Activated CD4-positive, alpha-beta memory T cell treated with anti-CD3 and anti-CD28 coated beads, Interleukin-2, amount 10 ng/mL, durations not matched to agents 7 days and 5 days (primary cell): ENCODE measurements around the gene NUDT2. TPM values are rescaled to one million over a fixed set of nuclear protein-coding genes. Genes with fewer than 3 reads are reported as not detected.
"Not testable (repeated sequence)": the region's sequence is repeated elsewhere in the genome, so short reads cannot be mapped to it uniquely, and the experiment has no call there.

Experiments
- CTCF ChIA-PET: fragments of 350-600 bp; sonication (Branson Sonifier 250); formaldehyde crosslinking; loops from one replicate; lab custom pipeline; 2021; ENCODE audit warnings: antibody characterized with exemption, inconsistent platforms; lab: Charles Lee
- POLR2A ChIA-PET: fragments of 350-600 bp; sonication (Branson Sonifier 250); formaldehyde crosslinking; loops from one replicate; lab custom pipeline; 2021; ENCODE audit warnings: antibody characterized with exemption; lab: Charles Lee
- DNase-seq: peaks from one replicate; pipeline ENCODE4 v3.0.0-alpha.2; 2020
- H3K27ac Mint-ChIP-seq: one replicate; pipeline ENCODE4 v1.8.0; 2021; ENCODE audit warnings: mild to moderate bottlenecking, mixed read lengths
- H3K27me3 Mint-ChIP-seq: one replicate; pipeline ENCODE4 v1.8.0; 2021; ENCODE audit warnings: mixed read lengths
- H3K36me3 Mint-ChIP-seq: one replicate; pipeline ENCODE4 v1.8.0; 2021; ENCODE audit warnings: low read depth, mixed read lengths
- H3K4me1 Mint-ChIP-seq: one replicate; pipeline ENCODE4 v1.8.0; 2021; ENCODE audit warnings: mixed read lengths
- H3K4me3 Mint-ChIP-seq: one replicate; pipeline ENCODE4 v1.8.0; 2021; ENCODE audit warnings: mild to moderate bottlenecking, mixed read lengths
- H3K9me3 Mint-ChIP-seq: one replicate; pipeline ENCODE4 v1.8.0; 2021; ENCODE audit warnings: mixed read lengths
- total RNA-seq, 2 experiments: library from RNA; stranded (reverse); gene quantifications; one replicate each; pipeline ENCODE4 v1.2.3, GENCODE V29; 2021

Gene NUDT2
- total RNA-seq, 2 experiments from 2014 or later, result 33.3 to 35.0 TPM

- DNase-seq, result no peak
- Mint-ChIP-seq H3K36me3 (peaks cover 21% of the 10 kb centered on the region), H3K4me3 (no peak overlapping the region), H3K27ac (no peak overlapping the region), H3K27me3 (no peaks in the 10 kb centered on the region), H3K4me1 (peaks cover 11% of the 10 kb centered on the region), H3K9me3 (peaks cover 4% of the 10 kb centered on the region)
- ChIA-PET CTCF (interaction anchor here (1.2 kb wide), 1 partner anchor 11 kb away, joined by 4 read pairs; the partner anchor contains the start of gene MYORG), POLR2A (no interaction called here)
Measured at GRCh38 chr9:34365282-34365681, 35.9 kb downstream of the NUDT2 start.

DNA sequence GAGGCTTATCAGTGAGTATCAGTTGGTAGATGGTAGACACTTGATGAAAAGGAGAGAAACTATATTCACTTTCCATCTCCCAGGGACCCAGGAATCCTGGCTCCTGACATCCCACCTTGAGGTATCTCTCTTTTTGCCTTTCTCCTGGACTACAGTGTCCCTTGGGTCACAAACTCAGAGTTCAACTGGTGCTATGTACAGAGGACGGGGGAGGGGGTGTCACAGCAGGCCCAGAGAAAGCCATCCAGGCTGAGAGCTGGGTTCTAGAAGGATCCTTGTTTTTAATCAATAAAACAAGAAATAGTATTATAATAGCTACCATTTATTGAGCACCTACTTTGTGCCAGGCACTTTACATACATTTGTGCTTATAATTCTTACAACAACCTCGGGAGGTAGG lies 37.0 kb downstream of the NUDT2 start:
- Mint-ChIP-seq H3K4me1 (peaks cover 11% of the 10 kb centered on the region), H3K36me3 (peaks cover 30% of the 10 kb centered on the region), H3K9me3 (peaks cover 4% of the 10 kb centered on the region), H3K27me3 (no peaks in the 10 kb centered on the region), H3K4me3 (no peak overlapping the region), H3K27ac (no peak overlapping the region)
- CTCF ChIA-PET, result no interaction called here
- POLR2A ChIA-PET, result no interaction called here
- DNase-seq, result no peak

- POLR2A ChIA-PET, H3K9me3 Mint-ChIP-seq, H3K4me3 Mint-ChIP-seq, CTCF ChIA-PET, H3K27me3 Mint-ChIP-seq, H3K27ac Mint-ChIP-seq, DNase-seq: not testable (repeated sequence)
- peaks cover 11% of the 10 kb centered on the region for H3K4me1 Mint-ChIP-seq
- H3K36me3 Mint-ChIP-seq, result peaks cover 36% of the 10 kb centered on the region
Measured at GRCh38 chr9:34367751-34368410, 38.5 kb downstream of the NUDT2 start.

- H3K4me1 Mint-ChIP-seq, CTCF ChIA-PET, H3K4me3 Mint-ChIP-seq, DNase-seq, H3K27me3 Mint-ChIP-seq, H3K9me3 Mint-ChIP-seq, H3K27ac Mint-ChIP-seq, POLR2A ChIA-PET: not testable (repeated sequence)
- H3K36me3 Mint-ChIP-seq, result peaks cover 37% of the 10 kb centered on the region
Measured at GRCh38 chr9:34368796-34369195, 39.4 kb downstream of the NUDT2 start.

DNA sequence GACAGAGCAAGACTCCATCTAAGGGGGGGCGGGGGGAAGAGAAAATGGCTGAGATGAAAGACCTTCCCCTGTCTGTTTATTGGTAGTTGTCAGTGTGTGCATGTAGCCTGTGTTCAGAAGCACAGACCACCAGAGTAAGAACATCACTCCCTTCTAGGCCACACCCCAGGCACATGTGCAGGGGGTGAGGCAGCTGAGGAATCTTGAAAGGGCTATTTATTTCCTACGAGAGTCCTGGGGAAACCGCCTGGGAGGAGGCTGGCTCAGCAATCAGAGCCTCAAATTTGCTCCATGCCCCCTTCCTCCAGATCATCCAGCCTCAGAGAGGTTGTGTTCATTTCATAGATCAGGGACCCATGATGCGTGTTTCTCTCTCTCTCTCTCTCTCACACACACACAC lies 40.3 kb downstream of the NUDT2 start:
- CTCF ChIA-PET, result interaction anchor here (1.0 kb wide), 1 partner anchor 9 kb away, joined by 3 read pairs; no protein-coding TSS in a partner anchor
- Mint-ChIP-seq H3K4me1 (no peaks in the 10 kb centered on the region), H3K9me3 (peaks cover 4% of the 10 kb centered on the region), H3K36me3 (peaks cover 37% of the 10 kb centered on the region), H3K4me3 (no peak overlapping the region), H3K27me3 (no peaks in the 10 kb centered on the region), H3K27ac (no peak overlapping the region)
- POLR2A ChIA-PET, result no interaction called here
- no peak for DNase-seq

DNA sequence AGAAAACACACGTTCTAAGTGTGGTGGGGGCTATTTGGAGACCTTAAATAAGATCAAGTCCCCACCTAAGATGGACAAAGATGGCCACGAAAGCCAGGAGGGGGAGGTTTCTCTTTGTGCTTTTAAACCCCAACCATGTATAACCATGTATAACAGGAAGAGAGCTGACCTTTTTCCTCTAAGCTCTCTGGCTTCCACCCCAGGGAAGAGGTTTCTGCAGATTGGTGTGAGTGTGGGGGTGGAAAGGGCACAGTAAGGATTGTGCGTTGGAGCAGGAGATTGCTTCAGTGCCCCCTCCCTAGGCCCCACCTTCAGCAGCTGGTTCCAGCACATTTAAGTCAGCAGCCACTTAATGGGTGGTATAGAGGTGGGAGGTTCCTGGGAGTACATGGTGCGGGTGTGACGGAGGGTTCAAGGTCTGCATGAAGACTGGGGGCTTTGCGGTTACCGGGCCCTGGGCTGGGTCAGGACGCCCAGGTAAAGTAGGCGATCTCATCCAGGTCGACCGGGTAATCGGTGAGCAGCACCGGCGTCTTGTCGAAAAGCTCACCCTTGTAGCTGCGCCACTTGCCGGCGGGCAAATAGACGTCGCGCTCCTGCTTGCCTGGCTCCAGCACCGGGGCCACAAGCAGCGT lies 41.1 kb downstream of the NUDT2 start:
- no peak for DNase-seq
- H3K9me3 Mint-ChIP-seq, result peaks cover 4% of the 10 kb centered on the region
- POLR2A ChIA-PET, result no interaction called here
- no peak overlapping the region for H3K4me3 Mint-ChIP-seq
- H3K4me1 Mint-ChIP-seq, result peaks cover 2% of the 10 kb centered on the region
- CTCF ChIA-PET, result interaction anchor here (0.8 to 1.0 kb wide), 4 partner anchors 10 to 37 kb away, joined by 3 read pairs; no protein-coding TSS in a partner anchor
- H3K36me3 Mint-ChIP-seq, result peaks cover 37% of the 10 kb centered on the region
- no peaks in the 10 kb centered on the region for H3K27me3 Mint-ChIP-seq
- H3K27ac Mint-ChIP-seq, result no peak overlapping the region

DNA sequence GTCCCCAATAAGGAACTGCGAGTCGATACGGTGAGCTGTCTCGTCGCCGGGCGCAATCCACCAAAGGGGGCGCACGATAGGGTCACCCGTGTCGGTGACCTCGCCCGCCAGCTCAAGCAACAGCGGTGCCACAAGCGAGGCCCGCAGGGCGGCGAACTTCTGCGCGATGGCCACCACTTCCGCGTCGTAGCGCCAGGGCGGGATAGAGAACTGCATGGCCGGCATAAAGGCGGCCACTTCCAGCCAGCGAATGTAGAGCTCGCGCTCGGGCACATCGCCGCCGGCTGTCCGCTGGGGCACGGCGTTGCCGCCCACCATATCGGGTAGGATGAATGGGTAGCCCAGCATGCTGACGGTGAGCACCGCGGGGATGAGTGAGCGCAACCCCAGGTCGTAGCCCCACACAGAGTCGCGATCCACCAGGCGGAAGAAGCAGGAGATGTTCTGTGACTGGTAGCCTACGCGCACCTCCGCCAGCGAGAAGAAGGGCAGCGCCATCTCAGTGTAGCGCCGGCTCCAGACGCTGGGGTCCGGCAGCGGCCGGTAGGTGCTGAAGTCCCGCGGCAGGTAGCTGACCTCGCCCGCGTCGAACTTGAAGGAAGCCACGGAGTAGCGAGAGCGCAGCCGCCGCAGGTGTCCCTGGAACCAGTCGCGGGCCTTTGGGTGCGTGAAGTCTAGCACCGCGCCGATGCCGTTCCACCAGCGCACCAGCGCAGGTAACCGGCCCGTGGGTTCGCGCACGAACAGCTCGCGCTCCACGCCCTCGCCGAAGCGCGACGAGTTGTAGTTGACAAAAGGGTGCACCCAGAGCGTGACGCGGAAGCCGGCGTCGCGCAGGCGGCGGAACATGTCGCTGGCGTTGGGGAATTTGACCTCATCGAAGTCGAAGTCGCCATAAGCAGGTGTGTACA lies 41.9 kb downstream of the NUDT2 start:
- no peak overlapping the region for H3K27ac Mint-ChIP-seq
- POLR2A ChIA-PET, result no interaction called here
- H3K36me3 Mint-ChIP-seq, result peaks cover 37% of the 10 kb centered on the region
- H3K4me3 Mint-ChIP-seq, result no peak overlapping the region
- CTCF ChIA-PET, result interaction anchor here (0.8 to 1.0 kb wide), 4 partner anchors 11 to 38 kb away, joined by 3 read pairs; no protein-coding TSS in a partner anchor
- peaks cover 10% of the 10 kb centered on the region for H3K4me1 Mint-ChIP-seq
- no peaks in the 10 kb centered on the region for H3K27me3 Mint-ChIP-seq
- H3K9me3 Mint-ChIP-seq, result peaks cover 4% of the 10 kb centered on the region
- DNase-seq, result no peak

GRCh38 chr9:34371886-34372466 lies 42.6 kb downstream of the NUDT2 start:
- no peak for DNase-seq
- peaks cover 11% of the 10 kb centered on the region for H3K4me1 Mint-ChIP-seq
- peaks cover 37% of the 10 kb centered on the region for H3K36me3 Mint-ChIP-seq
- POLR2A ChIA-PET, result interaction anchor here (1.6 kb wide), 1 partner anchor 324 kb away, joined by 3 read pairs; the partner anchor contains the start of gene UBAP2
- CTCF ChIA-PET, result no interaction called here
- H3K27me3 Mint-ChIP-seq, result no peaks in the 10 kb centered on the region
- H3K9me3 Mint-ChIP-seq, result peaks cover 4% of the 10 kb centered on the region
- H3K27ac Mint-ChIP-seq, result no peak overlapping the region
- H3K4me3 Mint-ChIP-seq, result no peak overlapping the region

DNA sequence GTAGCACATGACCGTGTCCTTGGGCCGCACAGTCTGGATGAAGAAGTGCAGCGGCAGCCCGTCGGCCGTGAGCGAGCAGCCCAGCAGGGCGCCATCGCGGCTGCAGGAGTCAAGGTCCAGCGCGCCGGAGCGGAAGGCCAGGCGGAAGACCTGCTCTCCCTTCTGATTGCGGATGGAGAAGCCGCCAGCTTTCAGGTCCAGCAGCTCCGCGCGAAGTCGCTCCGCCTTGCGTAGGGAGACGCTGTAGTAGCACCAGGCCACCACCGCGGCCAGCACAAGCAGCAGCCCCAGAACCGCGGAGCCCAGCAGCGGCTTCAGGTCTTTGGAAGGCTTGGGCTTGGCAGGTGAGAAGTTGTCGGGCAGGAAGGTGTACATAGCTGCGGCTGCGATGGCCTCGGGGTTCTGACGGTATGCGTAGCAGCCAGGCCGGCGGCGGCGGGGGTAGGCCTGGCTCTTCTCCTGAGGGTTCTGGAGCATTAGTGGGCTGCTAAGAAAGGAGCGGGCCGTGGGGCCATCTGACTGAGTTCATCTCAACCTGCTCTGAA lies 43.2 kb downstream of the NUDT2 start:
- H3K9me3 Mint-ChIP-seq, result peaks cover 4% of the 10 kb centered on the region
- no peak for DNase-seq
- no peak overlapping the region for H3K27ac Mint-ChIP-seq
- POLR2A ChIA-PET, result interaction anchor here (1.6 to 1.8 kb wide), 2 partner anchors 9 to 324 kb away, joined by 3 to 6 read pairs; partner anchors contain the start of gene UBAP2
- peaks cover 33% of the 10 kb centered on the region for H3K36me3 Mint-ChIP-seq
- no peaks in the 10 kb centered on the region for H3K27me3 Mint-ChIP-seq
- H3K4me3 Mint-ChIP-seq, result no peak overlapping the region
- H3K4me1 Mint-ChIP-seq, result peaks cover 14% of the 10 kb centered on the region
- CTCF ChIA-PET, result interaction anchor here (1.0 kb wide), 1 partner anchor 45 kb away, joined by 3 read pairs; no protein-coding TSS in a partner anchor

DNA sequence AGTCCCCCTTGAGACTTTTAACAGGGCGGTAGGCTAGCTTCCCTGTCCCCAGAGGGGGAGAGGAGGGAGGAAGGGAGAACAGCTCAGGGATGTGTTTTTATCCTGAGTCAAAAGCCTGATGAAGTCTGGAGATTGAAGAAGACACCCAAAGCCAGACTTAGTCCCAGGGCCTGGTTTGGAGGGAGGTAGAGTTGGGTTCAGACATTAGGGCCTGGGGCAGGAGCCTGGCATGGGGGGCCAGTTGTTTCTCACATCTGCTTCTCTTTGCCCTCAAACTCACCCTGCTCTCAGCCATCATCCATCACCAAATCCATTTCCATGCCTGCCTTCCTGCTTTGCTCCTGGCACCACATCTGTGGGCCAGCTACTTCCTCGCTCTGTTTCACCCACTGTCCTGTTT lies 44.4 kb downstream of the NUDT2 start:
- DNase-seq, result no peak
- H3K4me3 Mint-ChIP-seq, result no peak overlapping the region
- H3K9me3 Mint-ChIP-seq, result peaks cover 4% of the 10 kb centered on the region
- H3K36me3 Mint-ChIP-seq, result peaks cover 27% of the 10 kb centered on the region
- ChIA-PET CTCF (no interaction called here), POLR2A (interaction anchor here (1.6 to 2.9 kb wide), 3 partner anchors 10 to 326 kb away, joined by 3 to 8 read pairs (median 6); partner anchors contain the start of genes UBAP1 and UBAP2)
- peaks cover 18% of the 10 kb centered on the region for H3K4me1 Mint-ChIP-seq
- no peak overlapping the region for H3K27ac Mint-ChIP-seq
- peaks cover 5% of the 10 kb centered on the region for H3K27me3 Mint-ChIP-seq

- H3K4me1 Mint-ChIP-seq, result peaks cover 21% of the 10 kb centered on the region
Measured at GRCh38 chr9:34374339-34374738, 45.0 kb downstream of the NUDT2 start.

More at GRCh38 chr9:34374339-34374738, 45.0 kb downstream of the NUDT2 start:
- H3K9me3 Mint-ChIP-seq, result no peaks in the 10 kb centered on the region
- POLR2A ChIA-PET, result interaction anchor here (1.3 to 2.9 kb wide), 3 partner anchors 11 to 196 kb away, joined by 3 to 8 read pairs (median 6); partner anchors contain the start of gene UBAP1
- CTCF ChIA-PET, result interaction anchor here (0.7 to 7.0 kb wide), 3 partner anchors 41 to 1001 kb away, joined by 3 to 109 read pairs (median 4); no protein-coding TSS in a partner anchor
- H3K4me3 Mint-ChIP-seq, result no peak overlapping the region
- H3K27me3 Mint-ChIP-seq, result peaks cover 8% of the 10 kb centered on the region
- no peak for DNase-seq
- peaks cover 23% of the 10 kb centered on the region for H3K36me3 Mint-ChIP-seq
- H3K27ac Mint-ChIP-seq, result no peak overlapping the region
